ENCODE data around the gene RGS7BP.

The RGS7BP gene

GRCh38 chr5:64637144-64637543, 131.3 kb downstream of the RGS7BP start:
- DNase-seq = no peak

GRCh38 chr5:64637837-64638443, 132.1 kb downstream of the RGS7BP start:
- DNase-seq = no peak

GRCh38 chr5:64644831-64645230, 139.0 kb downstream of the RGS7BP start:
- DNase-seq = no peak

- no peak for DNase-seq
Measured at GRCh38 chr5:64646169-64646568, 140.4 kb downstream of the RGS7BP start.

- DNase-seq = no peak
Measured at GRCh38 chr5:64649512-64649911, 143.7 kb downstream of the RGS7BP start.

- DNase-seq = no peak
Measured at GRCh38 chr5:64653766-64654560, 148.1 kb downstream of the RGS7BP start.

GRCh38 chr5:64654561-64654938, 148.7 kb downstream of the RGS7BP start:
- DNase-seq = no peak

- DNase-seq = no peak
Measured at GRCh38 chr5:64655596-64655995, 149.8 kb downstream of the RGS7BP start.

- DNase-seq = no peak
Measured at GRCh38 chr5:64659289-64659688, 153.5 kb downstream of the RGS7BP start.

Data from activated CD4-positive, alpha-beta T cell treated with anti-CD3 and anti-CD28 coated beads for 4 hours (primary cell).